Measurements from ENCODE around the gene PRR20C.
"Not testable (repeated sequence)": the region's sequence is repeated elsewhere in the genome, so short reads cannot be mapped to it uniquely, and the experiment has no call there.

PRR20C gene

DNA sequence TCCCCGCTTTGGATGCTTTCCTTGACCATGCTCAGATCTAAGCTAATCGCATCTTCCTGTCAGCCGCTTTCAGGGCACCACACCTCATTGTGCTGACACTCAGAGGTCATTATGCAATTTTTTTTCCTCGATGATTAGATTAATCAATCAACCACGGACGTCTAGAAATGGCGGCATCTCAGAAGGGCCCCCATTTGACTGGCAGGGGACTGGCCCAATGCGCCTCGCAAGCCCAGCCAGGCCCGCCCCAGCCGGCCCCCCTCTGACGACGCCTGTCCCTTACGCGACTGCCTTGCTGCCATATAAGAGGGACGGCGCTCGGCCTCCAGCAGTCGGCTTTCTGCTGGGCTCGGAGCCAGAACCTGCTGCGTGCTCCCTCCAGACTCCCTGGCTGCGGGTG lies at the start of gene PRR20C:
PRR20C (plus strand) TSS at position 301 of the 400 bp plus-strand sequence. CDS start 387 bp downstream, outside the sequence.
- DNase-seq = not testable (repeated sequence)

DNA sequence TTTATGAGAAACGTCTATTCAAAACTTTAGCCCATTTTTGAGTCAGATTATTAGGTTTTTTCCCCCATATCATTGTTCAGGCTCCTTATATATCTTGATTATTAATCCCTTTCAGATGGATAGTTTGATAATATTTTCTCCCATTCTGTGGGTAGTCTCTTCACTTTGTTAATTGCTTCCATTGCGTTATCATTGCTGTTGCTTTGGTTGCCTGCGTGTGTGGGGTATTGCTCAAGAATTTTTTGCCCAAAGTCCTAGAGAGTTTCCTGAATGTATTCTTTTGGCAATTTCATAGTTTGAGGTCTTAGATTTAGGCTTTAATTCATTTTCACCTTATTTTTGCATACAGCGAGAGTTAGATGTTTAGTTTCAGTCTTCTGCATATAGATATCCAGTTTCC lies 38.9 kb upstream of the PRR20C start:
- no peak for DNase-seq

DNA sequence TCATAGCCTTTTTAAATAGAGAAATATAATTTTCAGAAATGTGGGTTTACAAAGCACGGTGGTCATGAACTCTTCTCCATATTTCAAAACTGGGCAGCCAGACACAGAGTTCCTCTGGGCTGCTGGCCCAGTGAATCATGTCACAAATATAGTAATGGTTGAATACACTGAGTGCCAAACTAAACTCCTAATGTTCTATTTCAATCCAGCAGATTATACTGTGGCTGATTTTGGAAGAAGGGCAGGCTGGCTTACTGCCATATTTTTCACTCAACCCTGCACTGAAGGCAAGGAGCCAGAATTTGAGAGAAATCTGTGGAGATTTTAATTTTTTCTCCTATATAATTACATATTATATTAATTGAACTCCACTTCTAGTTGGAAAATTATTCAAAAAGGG lies 30.2 kb upstream of the PRR20C start:
- DNase-seq = no peak

DNA sequence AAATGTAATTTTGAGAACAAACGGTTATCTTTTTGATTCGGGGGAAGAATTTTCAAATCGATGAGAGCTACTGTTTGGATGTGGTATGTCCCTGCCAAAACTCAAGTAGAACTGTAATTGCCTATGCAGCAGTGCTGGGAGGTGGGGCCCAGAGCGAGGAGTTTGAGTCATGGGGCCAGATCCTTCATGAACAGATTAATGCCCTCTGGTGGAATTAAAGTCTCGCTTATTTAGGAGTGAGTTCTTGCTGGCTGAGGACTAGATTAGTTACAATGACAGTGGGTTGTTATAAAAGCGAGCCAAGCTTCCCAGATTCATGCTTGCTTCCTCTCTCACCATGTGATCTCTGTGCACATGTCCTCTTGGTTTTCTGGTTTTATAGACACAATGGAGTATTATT lies 25.0 kb upstream of the PRR20C start:
- DNase-seq = no peak

GRCh38 chr13:57136093-57136492 lies 17.8 kb upstream of the PRR20C start:
- no peak for DNase-seq

- no peak for DNase-seq
These were observed 16.3 kb upstream of the PRR20C start for GRCh38 chr13:57137585-57137984.

DNA sequence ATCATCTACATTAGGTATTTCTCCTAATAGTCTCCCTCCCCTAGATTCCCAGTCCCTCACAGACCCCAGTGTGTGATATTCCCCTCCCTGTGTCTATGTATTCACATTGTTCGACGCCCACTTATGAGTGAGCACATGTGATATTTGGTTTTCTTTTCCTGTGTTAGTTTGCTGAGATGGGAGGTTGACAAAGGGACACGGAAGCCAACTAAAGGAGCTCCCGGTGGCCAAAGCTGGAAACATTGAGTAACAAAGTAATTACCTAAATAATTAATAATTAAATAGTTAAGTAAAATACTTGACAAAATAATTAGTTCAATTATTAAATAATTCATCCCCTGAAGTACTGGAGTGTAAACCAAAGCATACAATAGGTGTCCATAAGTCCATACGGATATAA lies 14.9 kb upstream of the PRR20C start:
- DNase-seq = no peak

DNA sequence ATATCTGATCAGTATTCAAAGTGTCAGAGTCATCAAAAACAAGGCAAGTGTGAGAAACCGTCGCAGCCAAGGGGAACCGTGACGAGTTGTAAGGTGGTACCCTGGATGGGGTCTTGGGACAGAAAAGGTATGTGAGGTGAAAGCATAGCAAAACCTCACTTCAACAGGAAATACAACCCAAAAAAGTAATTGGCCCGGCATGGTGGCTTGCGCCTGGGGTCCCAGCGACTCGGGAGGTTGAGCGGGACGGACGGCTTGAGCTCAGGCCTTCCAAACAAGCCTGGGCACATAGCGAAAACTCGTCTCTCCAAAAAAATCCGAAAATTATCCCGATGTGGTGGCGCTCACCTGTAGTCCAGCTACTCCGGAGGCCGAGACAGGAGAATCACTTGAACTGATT lies 14.1 kb upstream of the PRR20C start:
- DNase-seq = not testable (repeated sequence)

GRCh38 chr13:57140235-57140968 lies 13.5 kb upstream of the PRR20C start, which contains the start of gene PRR20A:
Gene PRR20A (plus strand): TSS chr13:57140918. CDS start chr13:57141305, 387 bp downstream.
- not testable (repeated sequence) for DNase-seq

DNA sequence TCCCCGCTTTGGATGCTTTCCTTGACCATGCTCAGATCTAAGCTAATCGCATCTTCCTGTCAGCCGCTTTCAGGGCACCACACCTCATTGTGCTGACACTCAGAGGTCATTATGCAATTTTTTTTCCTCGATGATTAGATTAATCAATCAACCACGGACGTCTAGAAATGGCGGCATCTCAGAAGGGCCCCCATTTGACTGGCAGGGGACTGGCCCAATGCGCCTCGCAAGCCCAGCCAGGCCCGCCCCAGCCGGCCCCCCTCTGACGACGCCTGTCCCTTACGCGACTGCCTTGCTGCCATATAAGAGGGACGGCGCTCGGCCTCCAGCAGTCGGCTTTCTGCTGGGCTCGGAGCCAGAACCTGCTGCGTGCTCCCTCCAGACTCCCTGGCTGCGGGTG lies 6.7 kb upstream of the PRR20C start, which contains the start of gene PRR20B:
PRR20B (plus strand) TSS at position 301 of the 400 bp plus-strand sequence. CDS start 387 bp downstream, outside the sequence.
- DNase-seq = not testable (repeated sequence)

GRCh38 chr13:57148106-57148505 lies 5.8 kb upstream of the PRR20C start:
- DNase-seq = not testable (repeated sequence)

- not testable (repeated sequence) for DNase-seq
These were observed 6.5 kb downstream of the PRR20C start, which contains the start of gene PRR20D for GRCh38 chr13:57160332-57160731. Gene PRR20D (plus strand): TSS chr13:57160632. CDS start chr13:57161019, 387 bp downstream.

DNA sequence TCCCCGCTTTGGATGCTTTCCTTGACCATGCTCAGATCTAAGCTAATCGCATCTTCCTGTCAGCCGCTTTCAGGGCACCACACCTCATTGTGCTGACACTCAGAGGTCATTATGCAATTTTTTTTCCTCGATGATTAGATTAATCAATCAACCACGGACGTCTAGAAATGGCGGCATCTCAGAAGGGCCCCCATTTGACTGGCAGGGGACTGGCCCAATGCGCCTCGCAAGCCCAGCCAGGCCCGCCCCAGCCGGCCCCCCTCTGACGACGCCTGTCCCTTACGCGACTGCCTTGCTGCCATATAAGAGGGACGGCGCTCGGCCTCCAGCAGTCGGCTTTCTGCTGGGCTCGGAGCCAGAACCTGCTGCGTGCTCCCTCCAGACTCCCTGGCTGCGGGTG lies 13.0 kb downstream of the PRR20C start, which contains the start of gene PRR20E:
PRR20E (plus strand) TSS at position 301 of the 400 bp plus-strand sequence. CDS start 387 bp downstream, outside the sequence.
- not testable (repeated sequence) for DNase-seq

- DNase-seq = no peak
These were observed 37.8 kb downstream of the PRR20C start for GRCh38 chr13:57191667-57192066.

All from CD4-positive, alpha-beta T cell treated with Interleukin-4 for 1 hour (primary cell).